ENCODE data around the gene LHCGR. TPM values are rescaled to one million over a fixed set of nuclear protein-coding genes. Genes with fewer than 3 reads are reported as not detected.

Gene LHCGR
- total RNA-seq, 2 experiments from 2014 or later: not detected

- no peaks in the 10 kb centered on the region for H3K9me3 Mint-ChIP-seq
- H3K4me3 Mint-ChIP-seq: no peak overlapping the region
- ChIA-PET CTCF (no interaction called here), POLR2A (no interaction called here)
- ATAC-seq: no peak
- DNase-seq: no peak
- intact Hi-C loops (cut with micrococcal nuclease): no loop called here
- TF ChIP-seq, protein P1, sequence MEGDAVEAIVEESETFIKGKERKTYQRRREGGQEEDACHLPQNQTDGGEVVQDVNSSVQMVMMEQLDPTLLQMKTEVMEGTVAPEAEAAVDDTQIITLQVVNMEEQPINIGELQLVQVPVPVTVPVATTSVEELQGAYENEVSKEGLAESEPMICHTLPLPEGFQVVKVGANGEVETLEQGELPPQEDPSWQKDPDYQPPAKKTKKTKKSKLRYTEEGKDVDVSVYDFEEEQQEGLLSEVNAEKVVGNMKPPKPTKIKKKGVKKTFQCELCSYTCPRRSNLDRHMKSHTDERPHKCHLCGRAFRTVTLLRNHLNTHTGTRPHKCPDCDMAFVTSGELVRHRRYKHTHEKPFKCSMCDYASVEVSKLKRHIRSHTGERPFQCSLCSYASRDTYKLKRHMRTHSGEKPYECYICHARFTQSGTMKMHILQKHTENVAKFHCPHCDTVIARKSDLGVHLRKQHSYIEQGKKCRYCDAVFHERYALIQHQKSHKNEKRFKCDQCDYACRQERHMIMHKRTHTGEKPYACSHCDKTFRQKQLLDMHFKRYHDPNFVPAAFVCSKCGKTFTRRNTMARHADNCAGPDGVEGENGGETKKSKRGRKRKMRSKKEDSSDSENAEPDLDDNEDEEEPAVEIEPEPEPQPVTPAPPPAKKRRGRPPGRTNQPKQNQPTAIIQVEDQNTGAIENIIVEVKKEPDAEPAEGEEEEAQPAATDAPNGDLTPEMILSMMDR (IDR thresholded peaks at IDR 0.05): no peak
- no peak overlapping the region for H3K27ac Mint-ChIP-seq
- no peaks in the 10 kb centered on the region for H3K36me3 Mint-ChIP-seq (ENCODE audit: low read depth)
- no peaks in the 10 kb centered on the region for H3K4me1 Mint-ChIP-seq (ENCODE audit: low read depth)
- H3K27me3 Mint-ChIP-seq: peaks cover 9% of the 10 kb centered on the region
These were observed 20.8 kb downstream of the LHCGR start for GRCh38 chr2:48734576-48735303.

DNA sequence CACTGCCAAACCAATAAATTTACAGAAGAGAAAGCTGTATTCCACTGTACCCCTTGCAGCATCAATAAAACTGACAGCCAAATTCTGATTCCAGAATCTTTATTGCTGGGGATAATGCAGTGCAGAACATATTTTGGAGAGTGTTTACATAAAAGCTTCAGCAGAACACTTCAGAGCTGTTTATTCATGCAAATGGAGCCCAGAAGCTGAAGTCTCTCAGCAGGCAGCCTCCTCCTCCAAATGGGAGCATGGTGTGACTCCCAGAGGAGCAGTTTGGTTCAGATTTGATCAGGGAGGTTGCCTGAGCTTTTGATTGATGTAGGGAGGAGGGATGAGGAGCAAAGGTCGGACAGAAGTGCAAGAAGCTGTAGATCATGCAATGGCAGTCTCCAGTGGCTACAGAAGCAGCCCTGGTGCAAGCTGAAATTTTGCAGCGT, 22.4 kb downstream of the LHCGR start:
- POLR2A ChIA-PET: no interaction called here
- H3K27me3 Mint-ChIP-seq: peaks cover 5% of the 10 kb centered on the region
- TF ChIP-seq, protein P1 (IDR thresholded peaks at IDR 0.05): no peak

GRCh38 chr2:48728840-48729239, 26.7 kb downstream of the LHCGR start:
- no peak for DNase-seq
- TF ChIP-seq, protein P1 (IDR thresholded peaks at IDR 0.05): no peak
- Mint-ChIP-seq H3K36me3 (ENCODE audit: low read depth) (no peaks in the 10 kb centered on the region), H3K9me3 (no peaks in the 10 kb centered on the region), H3K4me3 (no peak overlapping the region), H3K27ac (no peak overlapping the region), H3K4me1 (ENCODE audit: low read depth) (no peaks in the 10 kb centered on the region), H3K27me3 (peaks cover 3% of the 10 kb centered on the region)
- ChIA-PET POLR2A (no interaction called here), CTCF (no interaction called here)
- ATAC-seq: no peak
- intact Hi-C loops (cut with micrococcal nuclease): no loop called here

More for the DNA sequence above, 22.4 kb downstream of the LHCGR start:
- Mint-ChIP-seq H3K4me1 (ENCODE audit: low read depth) (no peaks in the 10 kb centered on the region), H3K36me3 (ENCODE audit: low read depth) (no peaks in the 10 kb centered on the region), H3K27ac (no peak overlapping the region), H3K9me3 (no peaks in the 10 kb centered on the region), H3K4me3 (no peak overlapping the region)
- ATAC-seq (no peak), DNase-seq (no peak)
- CTCF ChIA-PET: no interaction called here
- intact Hi-C loops (cut with micrococcal nuclease): no loop called here

GRCh38 chr2:48728295-48728694, 27.2 kb downstream of the LHCGR start:
- Mint-ChIP-seq H3K4me3 (no peak overlapping the region), H3K36me3 (ENCODE audit: low read depth) (no peaks in the 10 kb centered on the region), H3K4me1 (ENCODE audit: low read depth) (no peaks in the 10 kb centered on the region), H3K27me3 (peaks cover 3% of the 10 kb centered on the region), H3K9me3 (no peaks in the 10 kb centered on the region), H3K27ac (no peak overlapping the region)
- DNase-seq (no peak), ATAC-seq (no peak)
- ChIA-PET CTCF (no interaction called here), POLR2A (no interaction called here)
- intact Hi-C loops (cut with micrococcal nuclease): no loop called here
- TF ChIP-seq, protein P1 (IDR thresholded peaks at IDR 0.05): no peak

GRCh38 chr2:48727560-48727959, 28.0 kb downstream of the LHCGR start:
- TF ChIP-seq, protein P1 (IDR thresholded peaks at IDR 0.05): no peak
- ChIA-PET CTCF (no interaction called here), POLR2A (no interaction called here)
- H3K27me3 Mint-ChIP-seq: peaks cover 3% of the 10 kb centered on the region
- no peak overlapping the region for H3K4me3 Mint-ChIP-seq
- intact Hi-C loops (cut with micrococcal nuclease): no loop called here
- H3K36me3 Mint-ChIP-seq (ENCODE audit: low read depth): no peaks in the 10 kb centered on the region
- ATAC-seq (no peak), DNase-seq (no peak)
- H3K9me3 Mint-ChIP-seq: no peaks in the 10 kb centered on the region
- H3K4me1 Mint-ChIP-seq (ENCODE audit: low read depth): no peaks in the 10 kb centered on the region
- H3K27ac Mint-ChIP-seq: no peak overlapping the region
